GM19463 (cell line): Measurements from ENCODE around the gene FERMT1.
"Not testable (repeated sequence)": the region's sequence is repeated elsewhere in the genome, so short reads cannot be mapped to it uniquely, and the experiment has no call there.

ENCODE experiments used
- ATAC-seq: cut with Tn5 transposase; IDR thresholded peaks from one replicate; pipeline ENCODE4 v1.9.1; 2021; ENCODE audit warnings: mild to moderate bottlenecking, moderate library complexity; ENCODE audit not compliant: unreplicated experiment

FERMT1 gene

GRCh38 chr20:6074145-6074561 is 48.7 kb downstream of the FERMT1 start:
- peak; percentile 66 for ATAC-seq

GRCh38 chr20:6070829-6071695 is 51.8 kb downstream of the FERMT1 start:
- no peak for ATAC-seq

- no peak for ATAC-seq
Observed at GRCh38 chr20:6069669-6070068, 53.2 kb downstream of the FERMT1 start.

GRCh38 chr20:6067763-6068318 is 55.0 kb downstream of the FERMT1 start:
- ATAC-seq, result no peak

GRCh38 chr20:6066582-6066981 is 56.2 kb downstream of the FERMT1 start:
- no peak for ATAC-seq

GRCh38 chr20:6061544-6061943 is 61.3 kb downstream of the FERMT1 start:
- ATAC-seq, result no peak

GRCh38 chr20:6060213-6060612 is 62.6 kb downstream of the FERMT1 start:
- ATAC-seq, result no peak

- no peak for ATAC-seq
Observed at GRCh38 chr20:6058684-6059295, 64.0 kb downstream of the FERMT1 start.

- ATAC-seq, result no peak
Observed at GRCh38 chr20:6057691-6058090, 65.1 kb downstream of the FERMT1 start.

- ATAC-seq, result no peak
Observed at GRCh38 chr20:6057139-6057538, 65.7 kb downstream of the FERMT1 start.

- ATAC-seq, result no peak
Observed at GRCh38 chr20:6055981-6056569, 66.8 kb downstream of the FERMT1 start.

- ATAC-seq, result no peak
Observed at GRCh38 chr20:6055161-6055783, 67.6 kb downstream of the FERMT1 start.

- not testable (repeated sequence) for ATAC-seq
Observed at GRCh38 chr20:6054689-6055051, 68.2 kb downstream of the FERMT1 start.

GRCh38 chr20:6053776-6054688 is 68.8 kb downstream of the FERMT1 start, which contains the start of gene LRRN4:
Gene LRRN4, minus strand, starts transcription at chr20:6054060. Its CDS starts 1,261 bp downstream, at chr20:6052799.
- ATAC-seq, result no peak

- ATAC-seq, result no peak
Observed at GRCh38 chr20:6053064-6053775, 69.6 kb downstream of the FERMT1 start.

- no peak for ATAC-seq
Observed at GRCh38 chr20:6051505-6051904, 71.3 kb downstream of the FERMT1 start.

- ATAC-seq, result no peak
Observed at GRCh38 chr20:6048391-6048790, 74.4 kb downstream of the FERMT1 start.

- ATAC-seq, result no peak
Observed at GRCh38 chr20:6046432-6046831, 76.4 kb downstream of the FERMT1 start.

- no peak for ATAC-seq
Observed at GRCh38 chr20:6045566-6045965, 77.3 kb downstream of the FERMT1 start.
